IMR-90 (cell line): ENCODE measurements around the gene MAML3.

Source experiments
- CEBPB ChIP-seq: IDR thresholded peaks from 2 replicates; pipeline ENCODE4 v1.6.1; 2012; ENCODE audit warnings: low read depth, low read length, improper control_type of control experiment
- CHD1 ChIP-seq: IDR thresholded peaks from 2 replicates; pipeline ENCODE4 v1.6.1; 2012; ENCODE audit warnings: low read depth, low read length, improper control_type of control experiment
- CTCF ChIP-seq: conservative IDR thresholded peaks from 2 replicates; pipeline ENCODE4 v1.5.1; 2012; ENCODE audit warnings: mild to moderate bottlenecking, low read depth, low read length, improper control_type of control experiment
- ELK1 ChIP-seq: fragments of 150-350 bp; IDR thresholded peaks from 2 replicates; pipeline ENCODE4 v1.6.1; 2016; ENCODE audit warnings: low read depth, mild to moderate bottlenecking, low read length, moderate library complexity, borderline replicate concordance
- FOS ChIP-seq: fragments of 150-350 bp; IDR thresholded peaks from 2 replicates; pipeline ENCODE4 v1.6.1; 2016; ENCODE audit warnings: low read depth, low read length
- MAFK ChIP-seq: IDR thresholded peaks from 2 replicates; pipeline ENCODE4 v1.6.1; 2012; ENCODE audit warnings: low read depth, low read length, improper control_type of control experiment
- MAZ ChIP-seq: IDR thresholded peaks from 2 replicates; pipeline ENCODE4 v1.6.1; 2012; ENCODE audit warnings: low read depth, mild to moderate bottlenecking, low read length, improper control_type of control experiment, moderate library complexity, borderline replicate concordance
- POLR2A ChIP-seq: IDR thresholded peaks from 2 replicates; pipeline ENCODE4 v1.6.1; 2012; ENCODE audit warnings: mild to moderate bottlenecking, low read depth, low read length
- RAD21 ChIP-seq: IDR thresholded peaks from 2 replicates; pipeline ENCODE4 v1.6.1; 2012; ENCODE audit warnings: low read length, improper control_type of control experiment
- RCOR1 ChIP-seq: IDR thresholded peaks from 2 replicates; pipeline ENCODE4 v1.6.1; 2012; ENCODE audit warnings: mild to moderate bottlenecking, low read length, improper control_type of control experiment; ENCODE audit not compliant: insufficient replicate concordance

- TF ChIP-seq CTCF, result no peak
- TF ChIP-seq POLR2A, result no peak
- no peak for TF ChIP-seq RAD21
- TF ChIP-seq MAFK, result no peak
- TF ChIP-seq FOS, result no peak
- no peak for TF ChIP-seq MAZ
- no peak for TF ChIP-seq CEBPB
- no peak for TF ChIP-seq RCOR1
- no peak for TF ChIP-seq ELK1
- no peak for TF ChIP-seq CHD1
Measured at GRCh38 chr4:140091305-140091704, 62.7 kb downstream of the MAML3 start.
